GM10266 (cell line): ENCODE results near the gene PLEKHA8.
A peak's percentile ranks its signal among the peaks of the same experiment; 100 is the strongest.

Experiments used
- DNase-seq: peaks from one replicate; pipeline ENCODE4 v3.0.0; 2012; ENCODE audit errors: extremely low spot score
- CTCF ChIP-seq: IDR thresholded peaks from 2 replicates; pipeline ENCODE4 v1.5.1; 2012; ENCODE audit warnings: mild to moderate bottlenecking, low read depth; ENCODE audit not compliant: control insufficient read depth, insufficient read depth; ENCODE audit errors: missing control alignments

Gene PLEKHA8

GRCh38 chr7:30115709-30116297 lies 87.6 kb downstream of the PLEKHA8 start:
- TF ChIP-seq CTCF, result no peak
- DNase-seq, result no peak

DNA sequence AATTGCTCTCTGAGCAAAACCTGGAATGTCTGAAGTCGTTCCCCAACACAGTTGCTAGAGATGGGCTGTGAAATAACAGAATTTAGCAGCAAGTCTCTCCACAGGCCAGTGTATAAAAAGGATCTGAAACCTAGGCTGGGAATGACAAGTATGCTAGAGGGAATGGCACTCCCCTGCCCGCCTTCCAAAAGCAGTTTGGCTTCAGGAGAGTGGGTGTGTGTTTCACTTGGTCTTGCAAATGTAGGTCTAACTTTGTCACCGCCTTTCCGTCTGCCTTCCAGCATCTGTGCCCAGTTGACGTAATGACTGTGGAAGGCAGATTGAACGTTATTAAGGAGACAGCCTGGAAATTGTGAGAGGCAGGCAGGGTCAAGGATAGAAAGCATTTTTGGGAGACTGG lies 88.6 kb downstream of the PLEKHA8 start:
- DNase-seq, result no peak
- TF ChIP-seq CTCF, result no peak

- no peak for DNase-seq
- TF ChIP-seq CTCF, result no peak
Measured at GRCh38 chr7:30117896-30118295, 89.7 kb downstream of the PLEKHA8 start.

GRCh38 chr7:30119890-30120577 lies 91.8 kb downstream of the PLEKHA8 start:
- no peak for TF ChIP-seq CTCF
- DNase-seq, result no peak

GRCh38 chr7:30133736-30134610 lies 105.8 kb downstream of the PLEKHA8 start:
- no peak for TF ChIP-seq CTCF
- DNase-seq, result no peak

DNA sequence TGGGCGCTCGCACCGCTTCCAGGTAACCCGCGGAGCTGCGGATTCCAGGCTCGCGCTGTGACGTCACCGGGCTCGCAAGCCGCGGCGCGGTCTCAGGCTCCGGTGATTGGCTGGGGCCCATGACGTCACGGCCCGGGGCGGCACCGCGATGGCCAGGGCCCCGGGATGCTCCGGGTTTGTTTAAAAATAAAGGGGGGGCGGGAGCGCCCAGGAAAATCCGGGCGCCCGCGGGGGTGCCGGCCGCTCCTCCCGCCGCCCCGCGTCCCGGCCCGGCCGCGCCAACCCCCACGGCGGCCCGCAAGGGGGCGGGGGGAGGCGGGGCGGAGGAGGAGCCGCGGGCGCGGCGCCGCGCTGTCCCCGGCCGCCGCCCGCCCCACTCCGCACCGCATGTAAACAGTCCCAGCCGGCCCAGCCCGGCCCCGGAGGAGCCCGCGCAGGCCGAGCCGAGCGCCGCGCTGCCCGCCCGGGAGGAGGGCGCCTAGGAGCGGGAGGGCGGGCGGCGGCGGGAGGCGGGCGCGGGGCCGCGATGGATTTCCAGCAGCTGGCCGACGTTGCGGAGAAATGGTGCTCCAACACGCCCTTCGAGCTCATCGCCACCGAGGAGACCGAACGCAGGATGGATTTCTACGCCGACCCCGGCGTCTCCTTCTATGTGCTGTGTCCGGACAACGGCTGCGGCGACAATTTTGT lies 106.5 kb downstream of the PLEKHA8 start, which contains the start of gene MTURN:
Gene MTURN (plus strand): TSS at position 376 of the 690 bp plus-strand sequence. CDS start 151 bp downstream, at position 527.
- no peak for TF ChIP-seq CTCF
- DNase-seq, result peak; percentile 97
